ENCODE data around the gene MYO16.

MYO16 gene

DNA sequence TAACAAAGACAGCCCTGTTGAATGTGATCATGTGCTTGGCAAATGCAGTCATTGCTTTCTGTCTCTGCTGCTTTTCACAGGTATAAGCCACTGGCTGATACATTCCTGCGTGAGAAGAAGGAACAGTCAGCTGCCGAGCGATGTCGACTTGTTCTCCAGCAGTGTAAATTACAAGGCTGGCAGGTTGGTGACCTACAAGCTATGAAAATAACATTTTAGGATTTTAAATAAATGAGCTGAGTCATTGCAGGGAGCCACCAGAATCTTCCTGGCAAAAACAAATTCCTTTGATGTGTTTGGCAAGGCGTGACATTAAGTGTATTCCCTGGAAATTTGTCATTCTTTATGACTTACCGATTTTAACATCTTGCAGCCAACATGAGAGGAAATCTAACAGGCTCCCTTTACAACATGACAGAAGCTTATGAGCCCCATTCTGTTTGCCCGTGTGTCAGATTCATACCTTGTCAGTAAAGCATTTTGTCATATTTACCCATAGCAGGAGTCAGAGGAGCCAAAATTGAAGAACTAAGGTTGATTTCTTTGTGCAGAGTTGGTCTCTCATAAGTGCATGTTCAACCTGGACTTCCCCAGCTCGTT lies 471.4 kb downstream of the MYO16 start:
- Histone ChIP-seq H3K27me3 (peaks cover 52% of the 10 kb centered on the region), H3K36me3 (no peaks in the 10 kb centered on the region), H3K9me3 (no peaks in the 10 kb centered on the region), H3K4me1 (no peaks in the 10 kb centered on the region), H3K4me3 (ENCODE audit: low read depth, low read length) (no peak overlapping the region)
- DNase-seq: no peak
- TF ChIP-seq, protein P1, sequence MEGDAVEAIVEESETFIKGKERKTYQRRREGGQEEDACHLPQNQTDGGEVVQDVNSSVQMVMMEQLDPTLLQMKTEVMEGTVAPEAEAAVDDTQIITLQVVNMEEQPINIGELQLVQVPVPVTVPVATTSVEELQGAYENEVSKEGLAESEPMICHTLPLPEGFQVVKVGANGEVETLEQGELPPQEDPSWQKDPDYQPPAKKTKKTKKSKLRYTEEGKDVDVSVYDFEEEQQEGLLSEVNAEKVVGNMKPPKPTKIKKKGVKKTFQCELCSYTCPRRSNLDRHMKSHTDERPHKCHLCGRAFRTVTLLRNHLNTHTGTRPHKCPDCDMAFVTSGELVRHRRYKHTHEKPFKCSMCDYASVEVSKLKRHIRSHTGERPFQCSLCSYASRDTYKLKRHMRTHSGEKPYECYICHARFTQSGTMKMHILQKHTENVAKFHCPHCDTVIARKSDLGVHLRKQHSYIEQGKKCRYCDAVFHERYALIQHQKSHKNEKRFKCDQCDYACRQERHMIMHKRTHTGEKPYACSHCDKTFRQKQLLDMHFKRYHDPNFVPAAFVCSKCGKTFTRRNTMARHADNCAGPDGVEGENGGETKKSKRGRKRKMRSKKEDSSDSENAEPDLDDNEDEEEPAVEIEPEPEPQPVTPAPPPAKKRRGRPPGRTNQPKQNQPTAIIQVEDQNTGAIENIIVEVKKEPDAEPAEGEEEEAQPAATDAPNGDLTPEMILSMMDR (IDR thresholded peaks at IDR 0.05; ENCODE audit: low read depth, low read length): no peak

DNA sequence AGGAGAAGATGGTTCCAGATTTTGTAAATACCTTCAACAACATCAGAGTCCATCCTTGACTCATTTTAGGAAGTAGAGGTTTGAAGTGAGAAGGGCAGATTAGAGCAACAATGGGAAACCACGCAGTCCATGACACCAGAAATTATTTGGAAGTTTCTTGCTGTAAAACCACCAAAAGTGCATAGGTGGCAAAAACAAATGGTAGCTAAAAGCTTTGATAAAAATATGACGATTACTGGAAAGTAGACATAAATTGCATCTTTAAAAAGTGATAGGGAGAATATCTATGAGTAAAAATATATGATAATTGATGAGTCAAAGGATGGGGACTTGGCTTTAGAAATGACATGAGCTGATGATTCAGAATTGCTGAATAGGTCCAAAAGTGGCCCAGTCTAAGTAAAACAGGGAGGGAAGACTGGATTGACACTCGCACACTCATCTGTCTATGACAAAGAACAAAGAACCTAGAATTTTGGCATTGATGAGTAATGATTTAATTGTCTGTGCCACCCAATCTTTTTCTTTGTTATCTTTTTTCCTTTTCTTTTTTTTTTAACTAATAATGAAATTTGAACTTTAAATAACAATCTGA lies 472.2 kb downstream of the MYO16 start:
- TF ChIP-seq, protein P1 (IDR thresholded peaks at IDR 0.05; ENCODE audit: low read depth, low read length): no peak
- H3K4me1 ChIP-seq: no peaks in the 10 kb centered on the region
- no peak overlapping the region for H3K4me3 ChIP-seq (ENCODE audit: low read depth, low read length)
- no peak for DNase-seq
- peaks cover 61% of the 10 kb centered on the region for H3K27me3 ChIP-seq
- H3K36me3 ChIP-seq: no peaks in the 10 kb centered on the region
- H3K9me3 ChIP-seq: no peaks in the 10 kb centered on the region

DNA sequence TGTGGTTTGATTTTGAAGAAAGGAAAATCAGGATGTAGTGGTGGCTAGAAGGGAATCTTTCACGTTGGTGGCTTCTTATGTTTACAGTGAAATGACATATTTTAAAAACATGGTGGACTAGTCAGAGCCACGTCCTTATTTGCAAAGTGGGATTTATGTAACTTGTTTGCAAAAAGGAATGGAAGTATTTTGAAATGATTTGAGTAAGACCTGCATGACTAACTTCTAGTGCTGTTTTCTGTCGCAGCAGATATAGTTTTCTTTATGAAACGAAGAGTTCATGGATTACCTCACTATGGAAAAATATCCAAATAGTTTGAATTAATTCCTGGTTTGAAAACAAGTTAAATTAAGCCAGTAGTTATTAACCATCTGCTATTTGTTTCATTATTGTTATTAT lies 476.5 kb downstream of the MYO16 start:
- Histone ChIP-seq H3K9me3 (no peaks in the 10 kb centered on the region), H3K36me3 (no peaks in the 10 kb centered on the region), H3K4me1 (no peaks in the 10 kb centered on the region), H3K4me3 (ENCODE audit: low read depth, low read length) (no peak overlapping the region), H3K27me3 (peaks cover 57% of the 10 kb centered on the region)
- TF ChIP-seq, protein P1 (IDR thresholded peaks at IDR 0.05; ENCODE audit: low read depth, low read length): no peak
- no peak for DNase-seq

DNA sequence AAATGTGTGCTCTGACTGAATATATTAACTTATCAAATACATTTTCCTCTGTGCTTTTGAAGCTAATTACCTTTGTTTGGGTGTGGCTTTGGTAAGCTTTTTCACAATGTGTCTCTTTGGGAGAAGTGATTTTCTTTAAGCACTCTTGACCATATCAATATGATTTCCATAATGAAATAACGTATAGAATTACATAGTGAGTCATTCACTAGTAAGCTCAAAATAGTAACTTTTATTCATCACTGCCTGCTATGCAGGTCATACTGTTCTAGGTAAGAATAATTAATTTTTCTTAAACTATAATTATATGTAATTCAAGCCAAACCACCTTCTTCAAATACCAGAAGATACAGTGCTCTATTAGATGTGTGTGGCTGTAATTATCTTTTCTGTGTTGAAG lies 480.7 kb downstream of the MYO16 start:
- DNase-seq: no peak
- no peaks in the 10 kb centered on the region for H3K36me3 ChIP-seq
- peaks cover 37% of the 10 kb centered on the region for H3K27me3 ChIP-seq

DNA sequence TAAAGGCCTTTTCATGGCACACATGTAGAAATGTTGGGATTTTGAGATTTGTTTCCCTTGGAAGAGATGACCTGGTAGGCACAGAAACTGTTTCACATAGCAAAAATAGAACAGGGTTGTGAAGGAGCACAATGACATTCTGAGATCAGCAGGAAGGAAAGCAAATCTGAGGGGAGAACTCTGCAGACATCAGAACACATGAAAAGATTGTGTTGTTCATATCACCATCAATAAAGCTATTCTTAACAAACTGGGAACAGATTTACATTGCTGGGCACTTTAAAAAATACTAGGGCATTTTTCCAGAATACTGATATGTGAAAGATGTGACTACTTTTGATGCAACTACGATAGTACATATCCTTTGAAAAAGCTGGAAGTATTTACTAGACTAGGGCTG lies 481.7 kb downstream of the MYO16 start:
- TF ChIP-seq, protein P1 (IDR thresholded peaks at IDR 0.05; ENCODE audit: low read depth, low read length): no peak
- no peaks in the 10 kb centered on the region for H3K36me3 ChIP-seq
- H3K4me3 ChIP-seq (ENCODE audit: low read depth, low read length): no peak overlapping the region
- no peak for DNase-seq
- H3K27me3 ChIP-seq: peaks cover 31% of the 10 kb centered on the region
- H3K9me3 ChIP-seq: no peaks in the 10 kb centered on the region
- H3K4me1 ChIP-seq: no peaks in the 10 kb centered on the region

More for the DNA sequence above, 480.7 kb downstream of the MYO16 start:
- Histone ChIP-seq H3K4me1 (no peaks in the 10 kb centered on the region), H3K4me3 (ENCODE audit: low read depth, low read length) (no peak overlapping the region), H3K9me3 (no peaks in the 10 kb centered on the region)
- TF ChIP-seq, protein P1 (IDR thresholded peaks at IDR 0.05; ENCODE audit: low read depth, low read length): no peak

DNA sequence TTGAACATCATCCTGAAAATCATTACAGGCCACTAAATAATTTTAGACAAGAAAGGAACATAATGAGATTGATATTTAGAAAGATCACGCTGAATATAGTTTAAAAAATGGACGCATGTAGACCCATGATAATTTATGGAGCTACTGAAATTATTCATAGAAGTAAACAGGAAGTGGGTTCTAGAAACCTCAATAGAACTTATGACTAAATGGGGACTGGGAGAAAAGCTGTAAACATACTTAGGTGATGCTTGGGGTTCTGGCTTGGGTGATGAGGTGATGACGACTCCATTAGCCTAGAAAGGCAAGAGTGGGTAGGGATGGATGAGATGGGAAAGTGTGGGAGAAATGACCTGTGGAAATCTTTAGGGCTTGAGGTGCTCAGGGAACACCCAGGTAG lies 484.0 kb downstream of the MYO16 start:
- no peaks in the 10 kb centered on the region for H3K36me3 ChIP-seq
- H3K4me3 ChIP-seq (ENCODE audit: low read depth, low read length): no peak overlapping the region
- no peaks in the 10 kb centered on the region for H3K4me1 ChIP-seq
- no peak for DNase-seq
- TF ChIP-seq, protein P1 (IDR thresholded peaks at IDR 0.05; ENCODE audit: low read depth, low read length): no peak
- H3K9me3 ChIP-seq: no peaks in the 10 kb centered on the region
- peaks cover 18% of the 10 kb centered on the region for H3K27me3 ChIP-seq

Data from BE2C (cell line).